Mucosa of descending colon (tissue), 3 donors: Measurements from ENCODE around the gene QSOX1. TPM values are rescaled to one million over a fixed set of nuclear protein-coding genes. Genes with fewer than 3 reads are reported as not detected.

ENCODE experiments used
- ATAC-seq: fragments of 200-7000 bp; cut with Tn5 transposase; one replicate; pipeline ENCODE4 v1.9.1; 2020; ENCODE audit warnings: mild to moderate bottlenecking, moderate library complexity
- DNase-seq, 3 donors: peaks; one replicate each; pipeline ENCODE4 v3.0.0-alpha.2; 2020
- H3K36me3 ChIP-seq: fragments of 200-600 bp; one replicate; pipeline ENCODE4 v1.8.0; 2021; ENCODE audit warnings: low read depth, mild to moderate bottlenecking
- H3K4me1 ChIP-seq: fragments of 200-600 bp; one replicate; pipeline ENCODE4 v1.8.0; 2021; ENCODE audit warnings: low read depth, mild to moderate bottlenecking
- H3K4me3 ChIP-seq: fragments of 200-600 bp; one replicate; pipeline ENCODE4 v1.8.0; 2021; ENCODE audit warnings: mild to moderate bottlenecking
- H3K9me3 ChIP-seq: fragments of 200-600 bp; one replicate; pipeline ENCODE4 v1.8.0; 2021; ENCODE audit warnings: mild to moderate bottlenecking
- intact Hi-C, 2 donors: fragments of 100-400 bp; cut with DNase I in 1 of 2; cut with micrococcal nuclease in 1 of 2; formaldehyde crosslinking; loops; one replicate each; pipeline versions ENCODE4 v1.11.0 to v1.11.1; 2022; cut with DNase I, micrococcal nuclease
- total RNA-seq, 3 donors: library from RNA; stranded (reverse); fragmentation: NEBNext Ultra II Directional in 2 of 3; extraction: Animal tissue kit (Norgen Biotek cat#: 25700) in 2 of 3; gene quantifications; one replicate each; pipeline versions ENCODE4 v1.2.1 to v1.2.4, GENCODE V29; 2021 to 2023
- TF ChIP-seq, protein P1 (sequence below): fragments of 200-600 bp; IDR thresholded peaks from one replicate; pipeline ENCODE4 v1.8.0; 2022; ENCODE audit warnings: antibody characterized with exemption, mild to moderate bottlenecking
- donor health status: DM: no; HTN: no; CAD: no; lungs with moderate emphysema.
- donor health status: DM: no; HTN: no; CAD: no.
- donor health status: DM: no; HTN: yes; CAD: no.

The QSOX1 gene
- total RNA-seq, 3 donors from 2014 or later: 96.4 to 260 (median 185) TPM

DNA sequence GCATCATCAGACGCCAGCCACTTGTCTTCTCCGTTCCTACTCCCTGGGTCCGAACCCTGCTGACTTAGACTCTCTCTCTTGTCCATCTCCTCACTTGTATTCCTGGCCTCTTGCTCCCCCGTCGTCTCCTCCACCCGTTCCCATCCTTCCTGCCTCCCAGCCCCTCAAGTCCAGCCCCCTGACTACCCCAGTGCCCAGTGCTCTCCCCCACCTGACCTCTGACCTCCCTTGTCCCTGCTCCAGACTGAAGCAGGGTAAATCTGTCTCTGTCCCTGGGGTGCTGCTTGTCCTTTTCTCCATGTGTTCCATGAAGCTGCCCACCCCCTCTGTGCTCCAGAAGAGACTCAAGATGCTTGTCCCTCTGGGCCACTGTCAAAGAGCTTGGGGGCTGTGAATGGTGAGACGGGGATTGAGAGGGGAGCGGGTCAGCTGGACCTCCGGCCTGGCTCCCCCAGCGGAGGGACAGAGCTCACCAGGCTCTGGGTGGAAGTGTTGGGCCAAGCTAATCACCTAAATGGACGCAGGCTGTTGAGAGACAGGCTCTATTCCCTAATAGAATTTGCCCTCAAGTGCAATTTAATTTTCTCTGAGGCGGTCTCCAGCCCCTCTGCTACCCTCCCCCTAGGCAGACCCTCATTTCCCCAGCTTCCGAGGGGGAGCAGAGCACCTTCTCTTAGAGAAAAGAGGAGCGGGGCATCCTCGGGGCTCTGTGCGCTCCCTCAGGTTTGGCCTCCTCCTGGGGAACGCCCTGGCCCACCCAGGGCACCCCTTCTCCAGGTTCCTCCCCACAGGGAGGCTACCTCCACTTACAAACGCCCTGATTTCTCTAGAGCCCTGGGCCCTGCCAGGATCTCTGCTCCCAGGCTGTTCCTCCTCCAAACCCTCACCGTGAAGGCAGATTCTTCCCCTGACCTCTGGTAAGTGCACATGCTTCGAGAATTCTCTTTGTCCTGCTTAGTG, 64.4 kb downstream of the QSOX1 start:
- no peak overlapping the region for H3K4me3 ChIP-seq
- H3K36me3 ChIP-seq: no peaks in the 10 kb centered on the region
- TF ChIP-seq, protein P1, sequence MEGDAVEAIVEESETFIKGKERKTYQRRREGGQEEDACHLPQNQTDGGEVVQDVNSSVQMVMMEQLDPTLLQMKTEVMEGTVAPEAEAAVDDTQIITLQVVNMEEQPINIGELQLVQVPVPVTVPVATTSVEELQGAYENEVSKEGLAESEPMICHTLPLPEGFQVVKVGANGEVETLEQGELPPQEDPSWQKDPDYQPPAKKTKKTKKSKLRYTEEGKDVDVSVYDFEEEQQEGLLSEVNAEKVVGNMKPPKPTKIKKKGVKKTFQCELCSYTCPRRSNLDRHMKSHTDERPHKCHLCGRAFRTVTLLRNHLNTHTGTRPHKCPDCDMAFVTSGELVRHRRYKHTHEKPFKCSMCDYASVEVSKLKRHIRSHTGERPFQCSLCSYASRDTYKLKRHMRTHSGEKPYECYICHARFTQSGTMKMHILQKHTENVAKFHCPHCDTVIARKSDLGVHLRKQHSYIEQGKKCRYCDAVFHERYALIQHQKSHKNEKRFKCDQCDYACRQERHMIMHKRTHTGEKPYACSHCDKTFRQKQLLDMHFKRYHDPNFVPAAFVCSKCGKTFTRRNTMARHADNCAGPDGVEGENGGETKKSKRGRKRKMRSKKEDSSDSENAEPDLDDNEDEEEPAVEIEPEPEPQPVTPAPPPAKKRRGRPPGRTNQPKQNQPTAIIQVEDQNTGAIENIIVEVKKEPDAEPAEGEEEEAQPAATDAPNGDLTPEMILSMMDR: no peak
- H3K4me1 ChIP-seq: no peaks in the 10 kb centered on the region
- ATAC-seq: no peak
- intact Hi-C loops: no loop called here
- H3K9me3 ChIP-seq: no peaks in the 10 kb centered on the region
- DNase-seq: no peak

DNA sequence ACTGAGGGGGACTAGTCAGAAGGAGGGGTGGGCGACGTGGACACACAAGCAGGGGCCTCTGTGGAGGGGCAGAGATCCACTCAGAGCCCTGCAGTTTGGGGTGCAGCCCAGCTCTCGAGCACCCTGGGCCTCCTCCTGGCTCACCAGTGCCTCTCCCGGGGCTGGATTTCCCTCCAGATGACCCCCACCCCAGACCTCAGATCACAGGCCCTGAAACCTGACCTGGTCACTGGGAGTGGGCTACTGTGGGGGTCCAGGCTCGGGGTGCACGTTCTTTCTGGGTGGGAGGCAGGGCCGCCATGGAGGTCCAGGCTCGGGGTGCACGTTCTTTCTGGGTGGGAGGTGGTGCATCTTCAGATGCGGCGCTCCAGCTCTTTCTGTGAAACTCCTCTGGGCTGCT, 65.1 kb downstream of the QSOX1 start:
- Histone ChIP-seq H3K4me3 (no peak overlapping the region), H3K9me3 (no peaks in the 10 kb centered on the region), H3K36me3 (no peaks in the 10 kb centered on the region), H3K4me1 (no peaks in the 10 kb centered on the region)
- TF ChIP-seq, protein P1: no peak
- DNase-seq (no peak), ATAC-seq (no peak)
- intact Hi-C loops: no loop called here

DNA sequence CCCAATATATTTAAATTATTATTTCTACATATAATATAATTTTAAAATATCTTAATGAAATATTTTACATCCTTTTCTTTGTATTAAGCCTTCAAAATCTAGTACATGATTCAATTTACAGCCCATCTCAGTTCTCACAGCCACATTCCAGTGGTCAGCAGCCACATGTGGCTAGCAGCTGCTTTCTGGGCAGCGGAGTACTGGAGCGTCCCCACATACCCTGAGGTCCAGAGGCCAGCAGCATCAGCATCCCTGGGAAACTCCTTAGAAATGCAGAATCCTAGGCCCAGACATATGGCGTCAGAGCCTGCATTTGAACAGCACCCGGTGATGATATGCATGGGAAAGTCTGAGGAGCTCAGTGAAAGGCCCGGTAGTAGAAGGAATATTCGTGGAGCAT, 66.8 kb downstream of the QSOX1 start:
- TF ChIP-seq, protein P1: no peak
- intact Hi-C loops: no loop called here
- H3K4me3 ChIP-seq: no peak overlapping the region
- ATAC-seq: no peak
- no peak for DNase-seq
- H3K9me3 ChIP-seq: no peaks in the 10 kb centered on the region
- H3K36me3 ChIP-seq: no peaks in the 10 kb centered on the region
- H3K4me1 ChIP-seq: no peaks in the 10 kb centered on the region

DNA sequence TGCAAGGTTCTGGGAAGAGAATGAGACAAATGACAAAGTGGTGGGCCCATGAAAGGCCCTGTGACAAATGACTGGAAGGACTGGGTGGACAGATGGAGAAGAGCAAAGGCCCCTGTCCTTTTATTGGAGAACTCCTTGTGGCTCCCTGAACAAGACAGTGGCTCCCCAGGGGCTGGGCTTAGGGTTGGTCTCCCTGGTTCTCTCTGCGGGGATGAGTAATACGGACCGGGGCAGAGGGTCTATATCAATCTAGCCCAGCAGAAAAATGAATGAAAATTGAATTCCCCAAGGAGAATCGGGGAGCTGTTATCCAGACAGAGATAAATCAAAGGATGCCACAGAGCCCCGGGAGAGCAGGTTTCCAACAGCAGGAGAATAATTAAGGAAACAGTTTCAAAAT, 70.2 kb downstream of the QSOX1 start:
- H3K9me3 ChIP-seq: no peaks in the 10 kb centered on the region
- peaks cover 10% of the 10 kb centered on the region for H3K4me1 ChIP-seq
- TF ChIP-seq, protein P1: no peak
- H3K4me3 ChIP-seq: no peak overlapping the region
- ATAC-seq (no peak), DNase-seq (no peak)
- intact Hi-C loops: no loop called here
- no peaks in the 10 kb centered on the region for H3K36me3 ChIP-seq

DNA sequence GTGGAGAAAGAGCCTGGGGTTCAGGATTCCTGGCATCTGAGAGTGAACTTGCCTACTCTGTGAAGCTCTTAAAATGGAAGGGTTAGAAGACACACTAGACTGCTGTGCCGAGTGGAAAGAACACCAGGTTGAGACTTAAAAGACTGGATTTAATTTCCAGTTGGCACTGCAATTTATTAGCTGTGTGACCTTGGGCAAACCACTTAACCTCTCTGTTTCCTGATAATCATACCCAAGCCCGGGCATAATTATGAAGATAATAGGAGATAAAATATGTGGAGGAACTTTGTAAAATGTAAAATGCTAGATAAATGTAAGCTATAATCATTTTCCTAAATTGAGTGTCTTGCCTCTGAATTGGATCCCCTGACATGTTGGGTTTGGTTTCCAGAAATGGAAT, 70.7 kb downstream of the QSOX1 start:
- Histone ChIP-seq H3K4me3 (no peak overlapping the region), H3K36me3 (no peaks in the 10 kb centered on the region), H3K9me3 (no peaks in the 10 kb centered on the region), H3K4me1 (peaks cover 12% of the 10 kb centered on the region)
- intact Hi-C loops: no loop called here
- no peak for ATAC-seq
- DNase-seq: no peak
- TF ChIP-seq, protein P1: no peak
